ENCODE data around the gene MYO1H.

DNA sequence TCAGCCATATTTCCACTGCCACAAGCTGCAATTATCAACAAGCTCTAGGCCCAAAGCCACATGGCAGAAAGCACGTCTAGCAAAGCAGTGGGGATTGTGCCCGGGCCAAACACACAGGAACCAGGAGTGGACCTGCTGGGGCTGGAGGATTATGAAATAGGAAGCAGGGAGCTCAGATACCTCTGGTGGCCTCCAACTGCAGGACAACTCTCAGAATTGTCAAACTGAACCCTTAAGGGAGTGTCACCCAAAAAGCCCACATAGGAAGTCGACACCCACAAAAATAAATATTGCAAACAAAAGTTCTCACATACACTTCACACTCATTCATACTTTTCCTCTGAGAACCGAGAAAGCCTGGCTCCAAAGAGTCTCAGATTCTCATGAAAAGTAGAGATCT, 103.3 kb downstream of the MYO1H start:
- TF ChIP-seq, protein P1, sequence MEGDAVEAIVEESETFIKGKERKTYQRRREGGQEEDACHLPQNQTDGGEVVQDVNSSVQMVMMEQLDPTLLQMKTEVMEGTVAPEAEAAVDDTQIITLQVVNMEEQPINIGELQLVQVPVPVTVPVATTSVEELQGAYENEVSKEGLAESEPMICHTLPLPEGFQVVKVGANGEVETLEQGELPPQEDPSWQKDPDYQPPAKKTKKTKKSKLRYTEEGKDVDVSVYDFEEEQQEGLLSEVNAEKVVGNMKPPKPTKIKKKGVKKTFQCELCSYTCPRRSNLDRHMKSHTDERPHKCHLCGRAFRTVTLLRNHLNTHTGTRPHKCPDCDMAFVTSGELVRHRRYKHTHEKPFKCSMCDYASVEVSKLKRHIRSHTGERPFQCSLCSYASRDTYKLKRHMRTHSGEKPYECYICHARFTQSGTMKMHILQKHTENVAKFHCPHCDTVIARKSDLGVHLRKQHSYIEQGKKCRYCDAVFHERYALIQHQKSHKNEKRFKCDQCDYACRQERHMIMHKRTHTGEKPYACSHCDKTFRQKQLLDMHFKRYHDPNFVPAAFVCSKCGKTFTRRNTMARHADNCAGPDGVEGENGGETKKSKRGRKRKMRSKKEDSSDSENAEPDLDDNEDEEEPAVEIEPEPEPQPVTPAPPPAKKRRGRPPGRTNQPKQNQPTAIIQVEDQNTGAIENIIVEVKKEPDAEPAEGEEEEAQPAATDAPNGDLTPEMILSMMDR (IDR thresholded peaks at IDR 0.05): no peak
- no peak for TF ChIP-seq POLR2A (IDR thresholded peaks at IDR 0.05)
